GM12878 (cell line): ENCODE measurements around the gene CCDC63. TPM values are rescaled to one million over a fixed set of nuclear protein-coding genes. Genes with fewer than 3 reads are reported as not detected.

Experiments
- CEBPB ChIP-seq, 2 experiments: fragments of 150-350 bp in 1 of 2; IDR thresholded peaks; 2 replicates each; pipeline ENCODE4 v1.6.1; 2012 to 2014; ENCODE audit warnings: low read depth in 2 of 2, low read length in 2 of 2, borderline replicate concordance in 1 of 2, inconsistent platforms in 1 of 2
- HDGF ChIP-seq: fragments of 450-650 bp; IDR thresholded peaks from 2 replicates; pipeline ENCODE4 v1.6.1; 2016; ENCODE audit warnings: antibody characterized with exemption
- RB1 ChIP-seq: fragments of 450-650 bp; formaldehyde crosslinking; IDR thresholded peaks from 2 replicates; pipeline ENCODE4 v1.6.1; 2017; ENCODE audit warnings: mild to moderate bottlenecking, borderline replicate concordance
- RFX5 ChIP-seq: IDR thresholded peaks from 2 replicates; pipeline ENCODE4 v1.6.1; 2011; ENCODE audit warnings: low read depth, low read length, improper control_type of control experiment
- SMAD1 ChIP-seq: fragments of 450-650 bp; IDR thresholded peaks from 2 replicates; pipeline ENCODE4 v1.6.1; 2018; ENCODE audit warnings: mild to moderate bottlenecking, low read depth; ENCODE audit not compliant: partially characterized antibody
- polyA plus RNA-seq, 11 experiments: library from polyadenylated mRNA; depleted of rRNA in 4 of 11; unstranded in 6 of 11; stranded (reverse) in 5 of 11; fragments of >200 nt; fragmentation: Nextera tagmentation in 4 of 11; fragmentation: Illumina TruSeq in 1 of 11; extraction: Ambion mirVana in 4 of 11; extraction: Trizol in 1 of 11; gene quantifications; 1 replicate in 1 of 11; 2 replicates in 10 of 11; pipeline versions ENCODE4 v1.2.1 to v1.2.3, GENCODE V29; 2011 to 2016; ENCODE audit warnings: inconsistent platforms in 2 of 11, missing spikeins in 2 of 11, low read depth in 1 of 11
- total RNA-seq, 4 experiments: library from RNA; depleted of rRNA in 3 of 4; stranded (reverse); fragments of >200 nt in 3 of 4; fragmentation: Illumina TruSeq in 1 of 4; extraction: Trizol in 1 of 4; gene quantifications; 2 replicates each; pipeline versions ENCODE4 v1.2.1 to v1.2.3, GENCODE V29; 2013 to 2021
- TF ChIP-seq, protein P1 (sequence below): fragments of 450-650 bp; formaldehyde crosslinking; IDR thresholded peaks from 2 replicates; pipeline ENCODE4 v1.5.0; 2022; ENCODE audit warnings: mild to moderate bottlenecking, missing genetic modification characterization
- TF ChIP-seq, protein P2 (sequence below): fragments of 450-650 bp; IDR thresholded peaks from 2 replicates; pipeline ENCODE4 v1.6.1; 2017; ENCODE audit warnings: antibody characterized with exemption, mild to moderate bottlenecking, moderate library complexity

CCDC63 gene
- total and polyA plus RNA-seq, 10 of the 15 experiments (the other 5 are each of a cell fraction or from before 2014, with no cell fraction given) = not detected

DNA sequence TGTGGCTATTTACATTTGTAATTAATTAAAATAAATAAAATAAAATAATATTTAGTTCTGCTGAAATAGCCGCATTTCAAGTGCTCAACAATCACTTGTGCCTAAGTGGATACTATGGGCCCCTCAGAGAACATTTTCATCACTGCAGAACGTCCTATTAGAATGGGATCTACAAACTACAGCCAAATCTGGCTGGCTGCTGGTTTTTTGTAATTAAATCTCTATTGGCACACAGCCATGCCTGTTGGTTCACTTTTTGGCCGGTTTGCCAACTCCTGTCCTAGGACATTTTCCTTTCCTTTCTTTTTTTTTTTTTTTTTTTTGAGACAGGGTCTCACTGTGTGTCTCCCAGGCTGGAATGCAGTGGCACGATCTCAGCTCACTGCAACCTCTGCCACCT, 9.8 kb downstream of the CCDC63 start (continued):
- TF ChIP-seq, protein P1, sequence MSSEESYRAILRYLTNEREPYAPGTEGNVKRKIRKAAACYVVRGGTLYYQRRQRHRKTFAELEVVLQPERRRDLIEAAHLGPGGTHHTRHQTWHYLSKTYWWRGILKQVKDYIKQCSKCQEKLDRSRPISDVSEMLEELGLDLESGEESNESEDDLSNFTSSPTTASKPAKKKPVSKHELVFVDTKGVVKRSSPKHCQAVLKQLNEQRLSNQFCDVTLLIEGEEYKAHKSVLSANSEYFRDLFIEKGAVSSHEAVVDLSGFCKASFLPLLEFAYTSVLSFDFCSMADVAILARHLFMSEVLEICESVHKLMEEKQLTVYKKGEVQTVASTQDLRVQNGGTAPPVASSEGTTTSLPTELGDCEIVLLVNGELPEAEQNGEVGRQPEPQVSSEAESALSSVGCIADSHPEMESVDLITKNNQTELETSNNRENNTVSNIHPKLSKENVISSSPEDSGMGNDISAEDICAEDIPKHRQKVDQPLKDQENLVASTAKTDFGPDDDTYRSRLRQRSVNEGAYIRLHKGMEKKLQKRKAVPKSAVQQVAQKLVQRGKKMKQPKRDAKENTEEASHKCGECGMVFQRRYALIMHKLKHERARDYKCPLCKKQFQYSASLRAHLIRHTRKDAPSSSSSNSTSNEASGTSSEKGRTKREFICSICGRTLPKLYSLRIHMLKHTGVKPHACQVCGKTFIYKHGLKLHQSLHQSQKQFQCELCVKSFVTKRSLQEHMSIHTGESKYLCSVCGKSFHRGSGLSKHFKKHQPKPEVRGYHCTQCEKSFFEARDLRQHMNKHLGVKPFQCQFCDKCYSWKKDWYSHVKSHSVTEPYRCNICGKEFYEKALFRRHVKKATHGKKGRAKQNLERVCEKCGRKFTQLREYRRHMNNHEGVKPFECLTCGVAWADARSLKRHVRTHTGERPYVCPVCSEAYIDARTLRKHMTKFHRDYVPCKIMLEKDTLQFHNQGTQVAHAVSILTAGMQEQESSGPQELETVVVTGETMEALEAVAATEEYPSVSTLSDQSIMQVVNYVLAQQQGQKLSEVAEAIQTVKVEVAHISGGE (CRISPR knock-in tag) = no peak
- TF ChIP-seq, protein P2, sequence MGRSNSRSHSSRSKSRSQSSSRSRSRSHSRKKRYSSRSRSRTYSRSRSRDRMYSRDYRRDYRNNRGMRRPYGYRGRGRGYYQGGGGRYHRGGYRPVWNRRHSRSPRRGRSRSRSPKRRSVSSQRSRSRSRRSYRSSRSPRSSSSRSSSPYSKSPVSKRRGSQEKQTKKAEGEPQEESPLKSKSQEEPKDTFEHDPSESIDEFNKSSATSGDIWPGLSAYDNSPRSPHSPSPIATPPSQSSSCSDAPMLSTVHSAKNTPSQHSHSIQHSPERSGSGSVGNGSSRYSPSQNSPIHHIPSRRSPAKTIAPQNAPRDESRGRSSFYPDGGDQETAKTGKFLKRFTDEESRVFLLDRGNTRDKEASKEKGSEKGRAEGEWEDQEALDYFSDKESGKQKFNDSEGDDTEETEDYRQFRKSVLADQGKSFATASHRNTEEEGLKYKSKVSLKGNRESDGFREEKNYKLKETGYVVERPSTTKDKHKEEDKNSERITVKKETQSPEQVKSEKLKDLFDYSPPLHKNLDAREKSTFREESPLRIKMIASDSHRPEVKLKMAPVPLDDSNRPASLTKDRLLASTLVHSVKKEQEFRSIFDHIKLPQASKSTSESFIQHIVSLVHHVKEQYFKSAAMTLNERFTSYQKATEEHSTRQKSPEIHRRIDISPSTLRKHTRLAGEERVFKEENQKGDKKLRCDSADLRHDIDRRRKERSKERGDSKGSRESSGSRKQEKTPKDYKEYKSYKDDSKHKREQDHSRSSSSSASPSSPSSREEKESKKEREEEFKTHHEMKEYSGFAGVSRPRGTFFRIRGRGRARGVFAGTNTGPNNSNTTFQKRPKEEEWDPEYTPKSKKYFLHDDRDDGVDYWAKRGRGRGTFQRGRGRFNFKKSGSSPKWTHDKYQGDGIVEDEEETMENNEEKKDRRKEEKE = no peak
- no peak for TF ChIP-seq HDGF
- TF ChIP-seq SMAD1 = no peak
- TF ChIP-seq RB1 = no peak
- no peak for TF ChIP-seq RFX5
- TF ChIP-seq CEBPB (IDR thresholded peaks at IDR 0.05; ENCODE audit: borderline replicate concordance in 1 of 2, low read depth in 2 of 2, low read length in 2 of 2) = no peak
- TF ChIP-seq, all 136 proteins: peak for 0
